HL-60/S4 treated with phorbol 12-myristate 13-acetate at 8.2 ng/mL for 4 days and 3 days (cell line): ENCODE data around the gene PROSER3.

Experiments used
- in situ Hi-C: fragments of 300-500 bp; cut with MboI; formaldehyde crosslinking; loops from 2 replicates; pipeline ENCODE4 v1.15.0; 2022; ENCODE audit warnings: low sequenced_read_pairs

PROSER3 gene

DNA sequence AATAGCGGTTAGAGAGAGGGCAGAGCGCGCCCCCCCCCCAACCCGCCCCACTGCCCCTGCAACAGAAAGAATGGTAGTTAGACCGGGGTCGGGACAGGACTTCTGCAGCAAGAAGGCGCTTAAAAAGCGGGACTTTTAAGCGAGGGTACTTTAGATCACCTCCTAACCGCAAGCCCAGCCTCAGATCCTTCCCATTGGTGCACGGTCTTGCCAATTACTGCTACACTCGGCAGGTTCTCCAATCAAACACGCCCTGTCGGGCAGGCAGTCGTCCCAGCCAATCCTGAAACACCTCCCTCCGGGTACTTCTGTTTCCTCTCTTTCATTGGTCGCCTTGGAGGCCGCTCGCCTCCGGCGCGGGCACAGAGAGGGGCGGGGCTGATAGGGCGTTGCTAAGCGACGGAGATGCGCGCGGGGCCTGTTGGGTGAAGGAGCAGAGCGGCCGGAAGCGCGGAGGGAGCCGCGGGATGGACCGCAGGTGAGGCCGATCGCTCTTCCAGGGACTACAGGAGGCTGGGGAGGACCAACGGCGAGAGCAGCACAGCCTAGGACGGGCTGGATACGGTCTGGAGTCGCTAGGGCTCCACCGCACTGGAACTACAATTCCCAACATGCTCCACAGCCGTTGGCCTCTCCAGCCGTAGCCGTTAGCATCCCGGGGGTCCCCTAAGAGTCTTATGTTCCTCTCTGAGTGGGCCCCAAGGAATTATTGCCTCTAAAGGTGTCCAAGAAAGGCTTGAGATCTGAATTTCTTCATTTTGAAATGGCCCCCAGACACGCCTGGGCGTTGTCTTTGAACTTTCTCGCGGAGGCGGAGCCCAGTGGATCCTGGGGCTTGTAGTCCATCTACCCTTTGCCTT lies at the start of gene PROSER3:
Gene PROSER3, plus strand, starts transcription at position 428 of the 860 bp plus-strand sequence. Its CDS starts 40 bp downstream, at position 468.
- in situ Hi-C loops, result no loop called here

DNA sequence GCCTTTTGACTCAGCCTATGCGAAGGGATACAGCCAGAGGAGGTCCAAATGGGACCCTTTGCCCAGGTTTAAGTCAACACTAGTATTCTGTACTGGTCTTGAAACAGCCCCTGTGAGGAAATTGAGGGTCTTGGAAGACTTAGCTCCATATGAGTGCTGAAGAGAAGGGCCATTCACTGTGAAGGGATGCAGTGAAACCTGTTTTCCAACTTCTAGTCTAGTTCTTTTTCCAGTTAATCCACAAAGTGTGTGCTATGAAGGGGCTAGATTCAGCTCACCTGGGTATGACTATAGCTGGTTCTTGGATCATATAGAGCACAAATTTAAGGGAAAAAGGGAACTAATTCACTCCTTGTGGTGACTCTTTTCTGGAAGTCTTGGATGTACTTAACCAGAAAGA lies 49.6 kb upstream of the PROSER3 start:
- in situ Hi-C loops, result no loop called here

DNA sequence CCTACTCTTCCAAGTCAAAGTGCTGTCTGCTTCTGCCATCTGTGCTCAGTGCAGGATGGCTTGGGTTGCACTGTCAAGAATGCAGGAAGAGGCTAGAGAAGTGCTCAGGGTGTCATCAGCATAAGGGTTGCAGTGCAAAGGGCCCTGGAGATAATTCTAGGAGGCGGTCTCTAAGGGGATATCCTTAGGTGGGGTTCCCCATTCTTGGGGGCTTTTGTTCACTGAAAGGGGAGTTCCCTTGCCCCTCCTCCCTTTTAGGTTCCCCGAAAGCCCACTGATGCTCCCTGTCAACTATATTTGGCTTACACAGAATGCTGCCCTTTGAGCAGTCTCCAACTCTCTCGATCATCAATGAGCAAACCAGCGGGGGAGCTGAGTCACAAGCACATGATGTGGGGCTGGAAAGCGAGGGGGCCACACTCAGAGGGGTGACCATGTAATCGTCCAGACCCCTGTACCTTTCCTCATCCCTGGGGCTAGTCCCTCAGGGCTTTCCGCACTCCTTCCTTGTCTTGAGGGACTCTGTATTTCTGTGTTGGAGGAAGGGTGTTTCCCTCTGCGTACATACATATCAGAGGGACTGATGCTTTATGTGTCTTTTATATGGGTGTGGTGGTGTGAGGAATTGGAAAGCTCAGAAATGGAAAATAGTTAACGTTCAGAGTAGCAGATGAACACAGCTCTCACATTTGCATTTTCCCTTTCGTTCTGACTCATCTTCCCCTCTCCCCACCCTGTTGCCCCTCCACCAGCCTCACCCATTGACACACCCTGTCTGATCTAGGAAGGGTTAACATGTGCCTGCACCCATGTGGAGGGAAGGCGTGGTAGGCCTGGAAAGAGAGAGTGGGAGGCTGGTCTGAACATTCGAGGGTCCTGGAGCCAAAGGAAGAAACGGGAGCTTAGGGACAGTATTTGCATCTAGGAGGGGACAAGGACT lies 46.9 kb upstream of the PROSER3 start:
- in situ Hi-C loops, result no loop called here

DNA sequence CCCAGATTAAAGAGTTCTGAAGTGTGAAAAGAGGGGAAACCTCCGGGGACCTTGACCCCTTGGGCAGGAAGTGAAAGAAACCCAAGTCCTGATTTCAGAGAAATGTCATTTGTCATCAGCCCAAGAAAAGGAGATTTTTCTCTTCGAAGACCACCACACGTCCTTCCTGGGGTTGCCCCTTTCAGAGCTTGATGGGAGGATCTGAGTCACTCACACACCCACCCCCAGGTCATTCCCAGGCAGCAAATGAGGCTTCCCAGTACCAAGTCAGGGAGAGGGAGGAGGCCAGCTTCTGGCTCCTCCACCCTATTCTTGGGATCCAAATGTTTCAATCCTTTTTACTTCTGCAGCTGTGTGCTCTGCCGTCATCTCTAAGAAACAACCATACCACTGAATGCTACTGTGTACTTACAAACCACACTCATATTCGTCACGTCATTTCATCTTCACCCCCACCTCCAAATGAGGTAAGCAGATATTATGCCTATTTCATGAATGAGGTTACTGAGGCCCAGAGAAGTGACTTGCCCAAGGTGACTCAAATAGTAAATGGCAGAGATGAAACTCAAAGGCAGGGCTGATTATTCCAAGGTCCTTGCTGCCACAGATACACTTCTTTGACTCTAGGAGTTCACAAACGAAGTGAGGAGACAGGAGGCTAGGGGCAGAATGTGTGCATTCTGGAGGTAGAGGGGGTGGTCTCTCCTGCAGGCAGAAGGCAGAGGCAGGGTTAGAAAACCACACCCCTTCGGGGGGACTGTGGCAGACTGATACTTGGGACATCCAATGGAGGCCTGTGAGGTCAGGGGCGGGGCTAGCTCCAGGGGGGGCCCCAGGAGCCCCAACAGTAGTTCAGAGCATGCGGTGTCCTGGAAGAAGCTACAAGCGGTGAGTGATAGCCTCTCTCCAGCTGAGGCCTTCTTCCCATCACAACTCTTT lies 45.1 kb upstream of the PROSER3 start:
- in situ Hi-C loops, result no loop called here

DNA sequence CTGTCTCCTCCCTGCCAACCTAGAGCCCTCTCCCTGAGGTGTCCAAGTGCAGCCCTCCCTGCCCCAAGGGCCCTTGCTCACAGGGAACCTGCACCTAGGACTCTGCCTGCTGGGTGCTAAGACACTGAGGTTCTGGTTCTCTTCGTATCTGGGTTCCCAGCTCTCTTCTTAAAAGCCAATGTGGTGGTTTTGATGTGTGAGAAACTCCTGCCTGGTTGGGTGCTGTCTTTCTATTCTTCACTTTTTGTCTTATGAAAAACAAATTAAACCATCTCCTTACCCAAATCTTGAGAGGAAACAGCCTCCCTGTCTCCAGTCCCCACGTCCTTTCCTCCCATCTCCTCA lies 44.5 kb upstream of the PROSER3 start:
- in situ Hi-C loops, result no loop called here

DNA sequence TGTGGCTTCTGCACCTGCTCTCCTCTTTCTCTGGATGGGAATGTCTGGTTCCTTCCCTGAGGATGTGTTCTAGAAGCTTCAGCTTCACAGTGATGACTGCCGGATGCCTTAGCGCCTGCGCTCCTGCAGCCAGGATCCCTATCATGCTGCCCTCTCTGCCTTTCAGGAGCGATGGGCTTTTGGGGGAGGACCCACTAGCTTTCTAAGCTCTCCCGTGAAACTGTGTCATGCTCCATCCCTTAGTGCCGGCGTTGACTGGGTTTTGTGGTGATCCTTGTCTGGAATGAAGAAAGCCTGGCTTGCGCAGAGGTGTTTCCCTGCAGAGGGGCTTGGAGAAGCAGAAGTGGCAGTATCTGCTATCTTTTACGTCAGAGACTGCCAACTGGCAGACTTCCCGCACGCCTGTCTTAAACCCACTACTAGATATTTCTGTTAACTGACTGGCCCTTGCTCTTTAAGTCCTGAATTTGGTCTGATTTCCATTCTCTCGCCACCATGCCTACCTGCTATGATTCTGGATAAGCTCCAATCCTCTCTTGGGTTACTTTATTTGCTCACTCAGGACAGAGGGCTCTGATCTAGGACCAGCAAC lies 44.0 kb upstream of the PROSER3 start:
- in situ Hi-C loops, result no loop called here

DNA sequence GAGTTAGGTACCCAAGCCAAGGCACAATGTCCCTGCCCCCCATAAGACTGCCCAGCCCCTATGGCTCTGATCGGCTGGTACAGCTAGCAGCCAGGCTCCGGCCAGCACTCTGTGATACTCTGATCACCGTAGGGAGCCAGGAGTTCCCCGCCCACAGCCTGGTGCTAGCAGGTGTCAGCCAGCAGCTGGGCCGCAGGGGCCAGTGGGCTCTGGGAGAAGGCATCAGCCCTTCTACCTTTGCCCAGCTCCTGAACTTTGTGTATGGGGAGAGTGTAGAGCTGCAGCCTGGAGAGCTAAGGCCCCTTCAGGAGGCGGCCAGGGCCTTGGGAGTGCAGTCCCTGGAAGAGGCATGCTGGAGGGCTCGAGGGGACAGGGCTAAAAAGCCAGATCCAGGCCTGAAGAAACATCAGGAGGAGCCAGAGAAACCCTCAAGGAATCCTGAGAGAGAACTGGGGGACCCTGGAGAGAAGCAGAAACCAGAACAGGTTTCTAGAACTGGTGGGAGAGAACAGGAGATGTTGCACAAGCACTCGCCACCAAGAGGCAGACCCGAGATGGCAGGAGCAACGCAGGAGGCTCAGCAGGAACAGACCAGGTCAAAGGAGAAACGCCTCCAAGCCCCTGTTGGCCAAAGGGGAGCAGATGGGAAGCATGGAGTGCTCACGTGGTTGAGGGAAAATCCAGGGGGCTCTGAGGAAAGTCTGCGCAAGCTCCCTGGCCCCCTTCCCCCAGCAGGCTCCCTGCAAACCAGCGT lies 43.2 kb upstream of the PROSER3 start:
- in situ Hi-C loops, result no loop called here

DNA sequence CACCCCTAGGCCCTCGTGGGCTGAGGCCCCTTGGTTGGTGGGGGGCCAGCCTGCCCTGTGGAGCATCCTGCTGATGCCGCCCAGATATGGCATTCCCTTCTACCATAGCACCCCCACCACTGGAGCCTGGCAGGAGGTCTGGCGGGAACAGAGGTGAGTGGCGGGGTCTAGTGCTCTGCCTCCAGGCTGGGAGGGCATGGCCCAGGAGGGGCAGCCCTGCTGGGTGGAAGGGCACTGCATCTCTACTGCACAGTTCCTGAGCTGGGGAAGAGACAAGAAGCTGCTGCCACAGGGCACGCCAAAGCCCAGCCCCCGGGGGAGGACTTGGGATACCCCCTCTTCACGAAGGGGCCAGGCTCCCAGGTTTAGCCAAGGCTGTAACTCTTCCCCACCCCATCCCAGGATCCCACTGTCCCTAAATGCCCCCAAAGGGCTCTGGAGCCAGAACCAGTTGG lies 42.6 kb upstream of the PROSER3 start:
- in situ Hi-C loops, result no loop called here

DNA sequence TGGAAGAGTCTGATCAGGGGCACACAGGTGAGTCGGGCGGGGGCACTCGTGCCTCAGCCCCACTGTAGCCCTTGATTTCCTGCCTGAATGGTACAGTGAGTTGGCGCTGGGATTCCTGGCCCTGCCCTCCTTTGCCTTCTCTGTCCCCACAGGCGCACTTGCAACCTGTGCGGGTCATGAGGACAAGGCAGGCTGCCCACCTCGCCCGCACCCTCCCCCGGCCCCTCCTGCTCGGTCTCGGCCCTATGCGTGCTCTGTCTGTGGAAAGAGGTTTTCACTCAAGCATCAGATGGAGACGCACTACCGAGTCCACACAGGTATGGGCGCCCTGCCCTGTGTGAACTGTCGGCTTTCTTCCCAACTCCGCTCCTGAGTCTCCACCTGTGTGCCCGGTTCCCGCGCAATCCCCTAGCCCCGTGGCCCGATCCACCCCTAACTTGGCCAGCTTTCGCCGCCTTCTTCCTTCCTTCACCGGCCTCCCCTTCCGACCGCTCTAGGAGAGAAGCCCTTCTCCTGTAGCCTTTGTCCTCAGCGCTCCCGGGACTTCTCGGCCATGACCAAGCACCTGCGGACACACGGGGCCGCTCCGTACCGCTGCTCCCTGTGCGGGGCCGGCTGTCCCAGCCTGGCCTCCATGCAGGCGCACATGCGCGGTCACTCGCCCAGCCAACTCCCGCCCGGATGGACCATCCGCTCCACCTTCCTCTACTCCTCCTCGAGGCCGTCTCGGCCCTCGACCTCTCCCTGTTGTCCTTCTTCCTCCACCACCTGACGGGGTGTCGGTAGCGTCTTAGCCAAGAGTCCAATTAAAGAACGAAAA lies 41.8 kb upstream of the PROSER3 start:
- in situ Hi-C loops, result no loop called here

DNA sequence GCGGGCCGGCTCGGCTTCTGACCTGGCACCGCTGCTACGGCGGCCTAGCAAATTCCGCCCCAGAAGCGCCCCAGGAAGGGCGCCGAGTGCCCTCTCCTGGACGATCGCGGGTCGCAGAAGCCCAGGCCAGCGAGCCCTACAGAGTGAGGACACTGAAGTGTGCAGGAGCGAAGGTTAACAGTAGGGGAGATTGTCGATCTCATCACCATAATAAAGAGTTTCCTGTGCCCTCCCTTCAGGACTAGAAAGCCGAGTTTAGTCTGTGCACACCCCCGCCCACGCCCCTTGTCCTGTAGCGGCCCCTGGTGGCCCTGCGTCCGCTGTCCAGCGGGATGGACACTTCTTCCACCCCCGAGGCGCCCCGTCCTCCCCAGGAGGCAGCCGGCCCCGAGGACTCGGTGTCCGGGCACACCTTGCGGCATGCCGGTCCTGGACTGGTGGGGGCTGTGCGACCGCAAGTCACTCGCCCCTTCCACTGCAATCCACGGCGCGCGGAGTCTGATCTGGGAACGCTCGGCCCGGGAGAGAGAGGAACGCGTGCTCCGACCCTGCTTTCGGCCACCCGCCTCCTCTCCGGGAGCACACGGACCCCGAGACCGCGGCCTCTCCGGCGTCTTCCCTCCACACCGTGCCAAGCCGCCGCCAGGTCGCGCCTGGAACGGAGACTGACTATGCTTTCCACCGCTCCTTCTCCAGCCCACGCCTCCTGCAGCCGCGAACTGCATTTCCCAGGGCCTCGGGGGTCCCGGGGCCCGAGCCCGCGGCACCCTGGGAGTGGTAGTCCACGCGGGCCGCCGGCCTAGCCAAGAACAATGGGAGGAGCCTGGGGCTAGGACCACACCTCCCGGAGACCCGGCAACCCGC lies 40.9 kb upstream of the PROSER3 start:
- in situ Hi-C loops, result no loop called here

DNA sequence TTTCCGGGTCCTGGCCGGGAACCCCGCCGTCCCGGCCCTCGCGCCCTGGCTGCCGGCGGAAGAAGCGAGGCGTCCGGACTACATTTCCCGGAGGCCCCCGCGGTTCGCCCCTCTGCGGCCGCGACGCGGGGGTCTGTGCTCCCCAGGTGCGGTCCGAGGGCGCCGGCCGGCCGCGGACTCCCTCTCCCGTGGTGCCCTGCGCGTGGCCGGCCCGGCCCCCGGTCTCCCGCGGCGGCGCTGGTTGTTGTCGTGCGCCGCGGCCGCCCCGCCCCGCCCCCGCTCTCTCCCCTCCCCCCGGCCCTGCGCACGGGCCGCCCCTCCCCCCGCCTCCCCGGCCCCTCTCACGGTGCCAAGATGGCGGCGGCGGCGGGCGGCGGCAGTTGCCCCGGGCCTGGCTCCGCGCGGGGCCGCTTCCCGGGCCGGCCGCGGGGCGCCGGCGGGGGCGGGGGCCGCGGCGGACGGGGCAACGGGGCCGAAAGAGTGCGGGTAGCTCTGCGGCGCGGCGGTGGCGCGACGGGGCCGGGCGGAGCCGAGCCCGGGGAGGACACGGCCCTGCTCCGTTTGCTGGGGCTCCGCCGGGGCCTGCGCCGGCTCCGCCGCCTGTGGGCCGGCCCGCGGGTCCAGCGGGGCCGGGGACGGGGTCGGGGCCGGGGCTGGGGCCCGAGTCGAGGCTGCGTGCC lies 40.2 kb upstream of the PROSER3 start, which contains the start of gene KMT2B:
Gene KMT2B, plus strand, starts transcription at position 339 of the 680 bp plus-strand sequence. Its CDS starts 16 bp downstream, at position 355.
- in situ Hi-C loops, result no loop called here

DNA sequence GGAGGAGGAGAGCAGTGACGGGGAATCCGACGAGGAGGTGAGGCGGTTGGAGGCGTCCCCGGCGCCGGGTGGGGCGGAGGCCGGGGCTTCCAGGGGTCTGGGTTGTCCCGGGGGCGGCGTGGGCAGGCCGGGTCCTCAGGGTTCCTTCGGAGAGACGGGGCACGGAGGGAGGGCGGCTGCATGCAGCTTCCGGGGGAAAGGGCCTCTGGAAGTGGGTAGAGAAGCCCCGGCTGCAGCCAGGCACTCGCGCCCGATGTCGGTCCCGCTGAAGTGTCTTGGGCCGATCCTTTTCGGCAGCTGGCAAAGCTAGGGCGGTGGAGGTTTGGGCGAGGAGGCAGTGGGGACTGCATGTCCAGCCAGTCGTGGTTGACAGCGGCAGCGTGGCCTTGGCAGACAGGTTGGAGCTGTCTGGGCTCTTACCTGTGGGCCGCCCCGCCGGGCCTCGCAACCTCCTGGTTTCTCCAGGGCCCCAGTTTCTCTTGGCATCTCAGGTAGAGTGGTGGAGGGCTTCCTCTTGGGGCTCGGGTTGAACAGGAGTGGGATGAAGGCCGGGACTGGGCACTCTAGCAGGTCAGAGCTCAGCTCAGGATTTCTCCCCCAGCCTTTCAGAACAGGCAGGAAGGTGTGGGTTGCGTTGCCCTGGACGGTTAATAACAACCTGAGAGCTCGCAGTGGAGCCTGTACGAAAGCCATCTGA lies 39.5 kb upstream of the PROSER3 start:
- in situ Hi-C loops, result no loop called here

DNA sequence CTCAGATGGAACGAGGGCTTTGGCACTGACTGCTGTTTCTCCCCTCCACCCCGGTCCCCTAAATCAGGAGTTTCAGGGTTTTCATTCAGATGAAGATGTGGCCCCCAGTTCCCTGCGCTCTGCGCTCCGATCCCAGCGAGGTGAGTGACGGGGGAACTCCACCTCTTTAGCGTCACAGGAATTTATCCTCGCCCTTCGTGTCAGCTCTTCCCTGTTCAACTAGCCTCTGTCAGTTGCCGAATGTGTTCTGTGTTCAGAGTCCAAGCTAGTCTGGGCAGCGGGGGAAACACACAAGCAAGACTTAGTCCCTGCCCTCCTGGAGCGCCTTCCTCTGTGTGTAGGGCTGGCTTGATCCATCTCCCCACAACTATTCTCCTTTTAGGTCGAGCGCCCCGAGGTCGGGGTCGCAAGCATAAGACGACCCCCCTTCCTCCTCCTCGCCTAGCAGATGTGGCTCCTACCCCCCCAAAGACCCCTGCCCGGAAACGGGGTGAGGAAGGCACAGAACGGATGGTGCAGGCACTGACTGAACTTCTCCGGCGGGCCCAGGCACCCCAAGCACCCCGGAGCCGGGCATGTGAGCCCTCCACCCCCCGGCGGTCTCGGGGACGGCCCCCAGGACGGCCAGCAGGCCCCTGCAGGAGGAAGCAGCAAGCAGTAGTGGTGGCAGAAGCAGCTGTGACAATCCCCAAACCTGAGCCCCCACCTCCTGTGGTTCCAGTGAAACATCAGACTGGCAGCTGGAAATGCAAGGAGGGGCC lies 38.4 kb upstream of the PROSER3 start:
- in situ Hi-C loops, result no loop called here

DNA sequence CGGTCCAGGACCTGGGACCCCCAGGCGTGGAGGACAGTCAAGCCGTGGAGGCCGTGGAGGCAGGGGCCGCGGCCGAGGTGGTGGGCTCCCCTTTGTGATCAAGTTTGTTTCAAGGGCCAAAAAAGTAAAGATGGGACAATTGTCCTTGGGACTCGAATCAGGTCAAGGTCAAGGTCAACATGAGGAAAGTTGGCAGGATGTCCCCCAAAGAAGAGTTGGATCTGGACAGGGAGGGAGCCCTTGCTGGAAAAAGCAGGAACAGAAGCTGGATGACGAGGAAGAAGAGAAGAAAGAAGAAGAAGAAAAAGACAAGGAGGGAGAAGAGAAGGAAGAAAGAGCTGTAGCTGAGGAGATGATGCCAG lies 37.8 kb upstream of the PROSER3 start:
- in situ Hi-C loops, result no loop called here

DNA sequence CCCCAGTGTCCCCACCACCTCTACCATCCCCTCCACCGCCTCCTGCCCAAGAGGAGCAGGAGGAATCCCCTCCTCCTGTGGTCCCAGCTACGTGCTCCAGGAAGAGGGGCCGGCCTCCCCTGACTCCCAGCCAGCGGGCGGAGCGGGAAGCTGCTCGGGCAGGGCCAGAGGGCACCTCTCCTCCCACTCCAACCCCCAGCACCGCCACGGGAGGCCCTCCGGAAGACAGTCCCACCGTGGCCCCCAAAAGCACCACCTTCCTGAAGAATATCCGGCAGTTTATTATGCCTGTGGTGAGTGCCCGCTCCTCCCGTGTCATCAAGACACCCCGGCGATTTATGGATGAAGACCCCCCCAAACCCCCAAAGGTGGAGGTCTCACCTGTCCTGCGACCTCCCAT lies 37.3 kb upstream of the PROSER3 start:
- in situ Hi-C loops, result no loop called here

DNA sequence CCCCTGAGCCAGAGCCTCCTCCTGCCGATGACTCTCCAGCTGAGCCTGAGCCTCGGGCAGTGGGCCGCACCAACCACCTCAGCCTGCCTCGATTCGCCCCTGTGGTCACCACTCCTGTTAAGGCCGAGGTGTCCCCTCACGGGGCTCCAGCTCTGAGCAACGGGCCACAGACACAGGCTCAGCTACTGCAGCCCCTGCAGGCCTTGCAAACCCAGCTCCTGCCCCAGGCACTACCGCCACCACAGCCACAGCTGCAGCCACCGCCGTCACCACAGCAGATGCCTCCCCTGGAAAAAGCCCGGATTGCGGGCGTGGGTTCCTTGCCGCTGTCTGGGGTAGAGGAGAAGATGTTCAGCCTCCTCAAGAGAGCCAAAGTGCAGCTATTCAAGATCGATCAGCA lies 36.6 kb upstream of the PROSER3 start:
- in situ Hi-C loops, result no loop called here
